Measurements from ENCODE around the gene POLE2. TPM values are rescaled to one million over a fixed set of nuclear protein-coding genes. Genes with fewer than 3 reads are reported as not detected.

Gene POLE2
- total RNA-seq, 1 experiment from 2014 or later: 11.5 TPM

DNA sequence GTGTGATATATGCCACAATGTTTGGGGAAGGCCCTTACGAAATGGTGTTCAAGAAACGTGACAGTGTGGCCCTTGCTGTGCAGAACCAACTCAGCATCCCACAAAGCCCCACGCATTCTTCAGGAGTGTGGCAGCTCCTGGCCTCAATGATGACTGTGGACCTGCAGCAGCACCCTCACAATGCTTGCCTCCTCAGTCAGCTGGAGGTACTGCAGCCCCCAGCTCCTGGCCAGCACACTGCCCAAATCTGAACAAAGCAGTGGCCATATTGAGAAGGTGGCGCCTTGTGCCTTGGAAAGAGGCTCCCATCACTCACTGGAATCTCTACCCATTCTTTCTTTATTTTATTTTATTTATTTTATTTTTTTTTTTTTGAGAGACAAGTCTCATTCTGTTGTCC is 10.4 kb downstream of the POLE2 start:
- H3K4me3 ChIP-seq: no peak overlapping the region
- H3K79me2 ChIP-seq (ENCODE audit: low read depth): no peaks in the 10 kb centered on the region
- no peak overlapping the region for H3K27ac ChIP-seq
- ChIA-PET CTCF (no interaction called here), POLR2A (ENCODE audit: unreplicated experiment) (no interaction called here)
- no peak overlapping the region for H3K4me2 ChIP-seq
- no TSS peak for BruUV-seq (replicated peaks)
- DNase-seq: no peak
- H3K4me1 ChIP-seq (replicated peaks; ENCODE audit: insufficient read depth): peaks cover 8% of the 10 kb centered on the region
- intact Hi-C loops (cut with micrococcal nuclease; ENCODE audit: unreplicated experiment): no loop called here
- no peaks in the 10 kb centered on the region for H3K27me3 ChIP-seq (ENCODE audit: insufficient read depth, low read depth)
- H3K9me3 ChIP-seq (ENCODE audit: insufficient read depth, low read depth): no peaks in the 10 kb centered on the region
- H2AFZ ChIP-seq: no peak overlapping the region
- H3K9me2 ChIP-seq (ENCODE audit: insufficient read depth): no peaks in the 10 kb centered on the region
- H3F3A ChIP-seq (ENCODE audit: insufficient read depth, low read depth): peaks cover 6% of the 10 kb centered on the region; the same call in 1 of the 2 replicates
- H4K20me1 ChIP-seq (ENCODE audit: insufficient read depth): no peaks in the 10 kb centered on the region
- TF ChIP-seq, protein P1, sequence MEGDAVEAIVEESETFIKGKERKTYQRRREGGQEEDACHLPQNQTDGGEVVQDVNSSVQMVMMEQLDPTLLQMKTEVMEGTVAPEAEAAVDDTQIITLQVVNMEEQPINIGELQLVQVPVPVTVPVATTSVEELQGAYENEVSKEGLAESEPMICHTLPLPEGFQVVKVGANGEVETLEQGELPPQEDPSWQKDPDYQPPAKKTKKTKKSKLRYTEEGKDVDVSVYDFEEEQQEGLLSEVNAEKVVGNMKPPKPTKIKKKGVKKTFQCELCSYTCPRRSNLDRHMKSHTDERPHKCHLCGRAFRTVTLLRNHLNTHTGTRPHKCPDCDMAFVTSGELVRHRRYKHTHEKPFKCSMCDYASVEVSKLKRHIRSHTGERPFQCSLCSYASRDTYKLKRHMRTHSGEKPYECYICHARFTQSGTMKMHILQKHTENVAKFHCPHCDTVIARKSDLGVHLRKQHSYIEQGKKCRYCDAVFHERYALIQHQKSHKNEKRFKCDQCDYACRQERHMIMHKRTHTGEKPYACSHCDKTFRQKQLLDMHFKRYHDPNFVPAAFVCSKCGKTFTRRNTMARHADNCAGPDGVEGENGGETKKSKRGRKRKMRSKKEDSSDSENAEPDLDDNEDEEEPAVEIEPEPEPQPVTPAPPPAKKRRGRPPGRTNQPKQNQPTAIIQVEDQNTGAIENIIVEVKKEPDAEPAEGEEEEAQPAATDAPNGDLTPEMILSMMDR (conservative IDR thresholded peaks at IDR 0.05): no peak
- no peak for TF ChIP-seq EZH2 (IDR thresholded peaks at IDR 0.05; ENCODE audit: low read depth)
- H3K36me3 ChIP-seq (ENCODE audit: low read depth): no peaks in the 10 kb centered on the region

DNA sequence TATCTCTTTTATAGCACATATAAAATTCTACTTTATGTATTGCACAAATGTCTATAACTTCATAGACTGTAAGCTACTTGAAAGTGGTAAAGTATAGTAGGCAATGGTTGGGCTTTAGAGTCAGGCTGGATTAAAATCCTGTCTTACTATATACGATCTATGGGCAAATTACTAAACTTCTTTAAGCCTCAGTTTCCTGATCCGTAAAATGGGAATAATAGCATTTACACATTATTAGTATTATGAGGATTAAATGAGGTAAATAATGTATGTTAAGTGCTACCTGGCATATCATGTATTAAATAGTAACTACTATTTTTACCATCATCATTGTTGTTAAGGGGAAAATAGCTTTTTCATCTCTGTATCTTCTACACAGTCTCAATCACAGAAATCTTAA is 14.4 kb downstream of the POLE2 start:
- Histone ChIP-seq H2AFZ (no peak overlapping the region), H3K9me3 (ENCODE audit: insufficient read depth, low read depth) (no peaks in the 10 kb centered on the region), H3K9me2 (ENCODE audit: insufficient read depth) (no peaks in the 10 kb centered on the region; the same call in 1 of the 2 replicates), H4K20me1 (ENCODE audit: insufficient read depth) (no peaks in the 10 kb centered on the region), H3K27ac (no peak overlapping the region), H3K79me2 (ENCODE audit: low read depth) (no peaks in the 10 kb centered on the region), H3K27me3 (ENCODE audit: insufficient read depth, low read depth) (no peaks in the 10 kb centered on the region), H3K4me2 (no peak overlapping the region), H3F3A (ENCODE audit: insufficient read depth, low read depth) (no peaks in the 10 kb centered on the region; the same call in 1 of the 2 replicates), H3K4me1 (replicated peaks; ENCODE audit: insufficient read depth) (no peaks in the 10 kb centered on the region), H3K4me3 (no peak overlapping the region), H3K36me3 (ENCODE audit: low read depth) (no peaks in the 10 kb centered on the region)
- intact Hi-C loops (cut with micrococcal nuclease; ENCODE audit: unreplicated experiment): no loop called here
- no TSS peak for BruUV-seq (replicated peaks)
- no peak for DNase-seq
- CTCF ChIA-PET: no interaction called here
- TF ChIP-seq, protein P1 (conservative IDR thresholded peaks at IDR 0.05): no peak
- TF ChIP-seq EZH2 (IDR thresholded peaks at IDR 0.05; ENCODE audit: low read depth): no peak
- POLR2A ChIA-PET (ENCODE audit: unreplicated experiment): no interaction called here

DNA sequence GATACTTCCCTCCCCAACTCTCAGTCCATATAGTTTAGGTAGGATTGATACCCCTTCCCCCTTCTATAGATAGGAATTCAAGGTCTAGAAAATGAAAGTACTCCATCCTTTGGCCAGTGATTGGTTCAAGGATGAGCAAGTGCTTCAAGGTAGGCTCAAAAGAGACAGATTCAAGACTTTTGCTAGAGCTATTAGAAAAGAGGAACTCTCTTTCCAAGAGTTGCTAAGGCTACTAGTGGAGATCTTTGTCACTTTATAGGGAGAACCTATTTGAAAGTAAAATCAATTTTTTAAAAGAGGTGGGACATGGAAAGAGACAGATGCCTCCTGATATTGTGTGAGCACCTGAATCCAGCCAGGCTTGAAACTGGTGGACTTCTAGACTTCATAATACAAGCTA is 17.5 kb downstream of the POLE2 start:
- DNase-seq: no peak
- no peaks in the 10 kb centered on the region for H3K79me2 ChIP-seq (ENCODE audit: low read depth)
- TF ChIP-seq, protein P1 (conservative IDR thresholded peaks at IDR 0.05): no peak
- TF ChIP-seq EZH2 (IDR thresholded peaks at IDR 0.05; ENCODE audit: low read depth): no peak
- no peak overlapping the region for H2AFZ ChIP-seq
- H3F3A ChIP-seq (ENCODE audit: insufficient read depth, low read depth): no peaks in the 10 kb centered on the region
- H4K20me1 ChIP-seq (ENCODE audit: insufficient read depth): no peaks in the 10 kb centered on the region
- intact Hi-C loops (cut with micrococcal nuclease; ENCODE audit: unreplicated experiment): no loop called here
- H3K27me3 ChIP-seq (ENCODE audit: insufficient read depth, low read depth): no peaks in the 10 kb centered on the region
- no peak overlapping the region for H3K4me3 ChIP-seq
- H3K36me3 ChIP-seq (ENCODE audit: low read depth): no peaks in the 10 kb centered on the region
- H3K9me2 ChIP-seq (ENCODE audit: insufficient read depth): no peaks in the 10 kb centered on the region; the same call in 1 of the 2 replicates
- CTCF ChIA-PET: no interaction called here
- H3K27ac ChIP-seq: no peak overlapping the region
- POLR2A ChIA-PET (ENCODE audit: unreplicated experiment): interaction anchor here (0.6 kb wide), 1 partner anchor 192 kb away, joined by 4 read pairs; no protein-coding TSS in a partner anchor
- no peaks in the 10 kb centered on the region for H3K4me1 ChIP-seq (replicated peaks; ENCODE audit: insufficient read depth)
- H3K9me3 ChIP-seq (ENCODE audit: insufficient read depth, low read depth): no peaks in the 10 kb centered on the region
- BruUV-seq (replicated peaks): no TSS peak
- no peak overlapping the region for H3K4me2 ChIP-seq
